Esophagus muscularis mucosa (tissue), 3 donors: ENCODE measurements around the gene TPO.

Experiments used
- CTCF ChIP-seq, 3 experiments: fragments of 200-600 bp in 2 of 3; fragments of 450-650 bp in 1 of 3; sonication (generic) in 2 of 3; IDR thresholded peaks; one replicate each; pipeline ENCODE4 v1.5.1; 2017 to 2019; ENCODE audit warnings: antibody characterized with exemption in 3 of 3, mild to moderate bottlenecking in 2 of 3, moderate library complexity in 1 of 3
- POLR2A ChIP-seq: fragments of 450-650 bp; IDR thresholded peaks from one replicate; pipeline ENCODE4 v1.6.1; 2017; ENCODE audit warnings: antibody characterized with exemption, moderate library complexity, mild to moderate bottlenecking, low read depth

DNA sequence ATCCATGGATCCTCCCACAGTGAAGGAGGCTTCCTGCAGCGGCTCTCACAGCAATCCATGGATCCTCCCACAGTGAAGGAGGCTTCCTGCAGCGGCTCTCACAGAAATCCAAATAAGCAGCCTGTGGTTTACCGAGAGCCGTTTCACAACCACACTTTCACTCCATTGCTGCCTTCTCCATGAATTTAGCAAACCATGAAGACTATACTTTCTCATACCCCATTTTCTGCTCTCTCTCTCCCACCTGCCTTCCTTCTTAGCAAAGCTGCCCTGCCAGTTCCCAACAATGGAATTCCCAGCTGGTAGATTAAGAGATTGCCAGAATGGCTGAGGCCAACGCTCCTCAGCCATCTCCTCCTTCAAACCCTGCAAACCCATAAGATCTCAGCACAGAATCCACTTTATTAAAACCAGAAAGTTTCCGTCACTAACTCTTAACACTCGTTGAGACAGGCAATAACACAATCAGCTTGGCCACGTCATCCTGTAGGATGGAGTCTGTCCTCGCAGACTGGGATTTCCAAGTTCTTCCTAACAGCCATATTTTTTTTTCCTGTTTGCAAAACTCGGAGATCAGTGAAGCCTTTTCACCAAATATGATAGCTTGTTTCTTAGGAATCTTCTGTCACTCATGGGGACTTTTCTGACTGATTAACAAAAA is 168.8 kb downstream of the TPO start:
- TF ChIP-seq POLR2A (no peak), CTCF (IDR thresholded peaks at IDR 0.05) (no peak)
